ENCODE measurements around the gene NAGPA.

NAGPA gene

GRCh38 chr16:4976611-4977145 is 57.1 kb downstream of the NAGPA start:
- no peak for DNase-seq (ENCODE audit: low read depth in 2 of 3, low spot score in 1 of 3)

DNA sequence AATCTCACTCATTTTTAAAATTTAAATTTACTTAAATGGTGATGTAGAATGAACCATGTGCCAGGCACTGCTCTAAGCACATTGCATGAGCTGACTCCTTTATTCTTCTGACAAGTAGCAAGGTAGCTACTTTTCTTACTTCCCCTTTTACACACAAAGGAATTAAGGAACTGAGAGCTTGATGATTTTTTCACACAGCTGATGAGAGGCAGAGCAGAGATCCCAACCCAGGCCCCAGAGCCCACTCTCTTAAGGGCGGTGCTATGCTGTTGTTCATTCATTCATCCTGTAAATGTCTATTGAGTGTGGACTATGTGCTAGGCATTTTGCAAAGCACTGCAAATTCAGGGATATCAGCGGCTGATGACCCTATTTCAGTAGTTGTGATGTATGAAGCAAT is 57.7 kb downstream of the NAGPA start:
- DNase-seq (ENCODE audit: low read depth in 2 of 3, low spot score in 1 of 3) = no peak
